GM23338 (cell line): ENCODE results near the gene RBBP7. TPM values are rescaled to one million over a fixed set of nuclear protein-coding genes. Genes with fewer than 3 reads are reported as not detected.
A peak's percentile ranks its signal among the peaks of the same experiment; 100 is the strongest.

Experiments used
- ATAC-seq: fragments of 200-7000 bp; cut with Tn5 transposase; 3 replicates; pipeline ENCODE4 v1.9.1; 2020
- DNase-seq: peaks from one replicate; pipeline ENCODE4 v3.0.0-alpha.2; 2015; ENCODE audit warnings: low spot score
- H2AFZ ChIP-seq: fragments of 200-600 bp; sonication (generic); 2 replicates; pipeline ENCODE4 v1.8.0; 2016; ENCODE audit warnings: antibody characterized with exemption, mild to moderate bottlenecking, moderate library complexity
- H3F3A ChIP-seq: fragments of 200-600 bp; sonication (generic); replicated peaks from 2 replicates; pipeline ENCODE4 v1.8.0; 2017; ENCODE audit warnings: antibody characterized with exemption, mixed run types, low read depth
- H3K27ac ChIP-seq: fragments of 200-600 bp; sonication (generic); 2 replicates; pipeline ENCODE4 v1.6.1; 2016; ENCODE audit warnings: low read depth
- H3K27me3 ChIP-seq: fragments of 200-600 bp; sonication (generic); 2 replicates; pipeline ENCODE4 v1.8.0; 2016; ENCODE audit warnings: mild to moderate bottlenecking, mixed run types, moderate library complexity; ENCODE audit not compliant: insufficient read depth
- H3K36me3 ChIP-seq: fragments of 200-600 bp; sonication (generic); 2 replicates; pipeline ENCODE4 v1.8.0; 2016; ENCODE audit warnings: mild to moderate bottlenecking; ENCODE audit not compliant: insufficient read depth
- H3K4me1 ChIP-seq: fragments of 200-600 bp; sonication (generic); 2 replicates; pipeline ENCODE4 v1.8.0; 2016; ENCODE audit warnings: mild to moderate bottlenecking, moderate library complexity; ENCODE audit not compliant: insufficient read depth
- H3K4me2 ChIP-seq: fragments of 200-600 bp; sonication (generic); 2 replicates; pipeline ENCODE4 v1.7.1; 2017; ENCODE audit warnings: mixed run types
- H3K4me3 ChIP-seq: fragments of 200-600 bp; sonication (generic); 2 replicates; pipeline ENCODE4 v1.6.1; 2016; ENCODE audit warnings: mixed run types
- H3K79me2 ChIP-seq: fragments of 200-600 bp; sonication (generic); replicated peaks from 2 replicates; pipeline ENCODE4 v1.8.0; 2017; ENCODE audit warnings: mild to moderate bottlenecking; ENCODE audit not compliant: insufficient read depth
- H3K9me2 ChIP-seq: fragments of 200-600 bp; sonication (generic); 2 replicates; pipeline ENCODE4 v1.8.0; 2017; ENCODE audit not compliant: insufficient read depth
- H4K20me1 ChIP-seq: fragments of 200-600 bp; sonication (generic); replicated peaks from 2 replicates; pipeline ENCODE4 v1.8.0; 2017; ENCODE audit warnings: mild to moderate bottlenecking; ENCODE audit not compliant: insufficient read depth
- H3K27ac Mint-ChIP-seq: 2 replicates; pipeline ENCODE4 v1.8.0; 2020; ENCODE audit warnings: inconsistent platforms, mild to moderate bottlenecking, moderate library complexity, mixed read lengths
- H3K27me3 Mint-ChIP-seq: 3 replicates; pipeline ENCODE4 v1.8.0; 2022; ENCODE audit warnings: low read depth, mild to moderate bottlenecking, moderate library complexity, mixed read lengths, inconsistent platforms; ENCODE audit not compliant: insufficient read depth, poor library complexity
- H3K36me3 Mint-ChIP-seq: 3 replicates; pipeline ENCODE4 v1.8.0; 2021; ENCODE audit warnings: low read depth, mild to moderate bottlenecking, inconsistent platforms, moderate library complexity, mixed read lengths
- H3K4me1 Mint-ChIP-seq: 3 replicates; pipeline ENCODE4 v1.8.0; 2020; ENCODE audit warnings: mild to moderate bottlenecking, inconsistent platforms, mixed read lengths
- H3K4me3 Mint-ChIP-seq: 3 replicates; pipeline ENCODE4 v1.8.0; 2021; ENCODE audit warnings: moderate library complexity, mild to moderate bottlenecking, inconsistent platforms, mixed read lengths
- H3K9me3 Mint-ChIP-seq: 3 replicates; pipeline ENCODE4 v1.8.0; 2020; ENCODE audit warnings: moderate library complexity, mild to moderate bottlenecking, inconsistent platforms, mixed read lengths
- CREB1 ChIP-seq: fragments of 250-450 bp; sonication (Bioruptor Pico); IDR thresholded peaks from 2 replicates; pipeline ENCODE4 v1.5.0; 2020; ENCODE audit warnings: low read depth, mild to moderate bottlenecking, moderate library complexity
- CTCF ChIP-seq, 2 experiments: fragments of 200-600 bp in 1 of 2; sonication (generic) in 1 of 2; conservative IDR thresholded peaks; 2 replicates each; pipeline versions ENCODE4 v1.5.1 to v1.6.1; 2016 to 2017; ENCODE audit warnings: antibody characterized with exemption in 2 of 2, low read depth in 2 of 2, mild to moderate bottlenecking in 2 of 2, moderate library complexity in 1 of 2
- ETS1 ChIP-seq: IDR thresholded peaks from 2 replicates; pipeline ENCODE4 v1.6.1; 2016; ENCODE audit warnings: antibody characterized with exemption
- JUNB ChIP-seq: IDR thresholded peaks from one replicate; pipeline ENCODE4 v1.6.1; 2016; ENCODE audit warnings: antibody characterized with exemption; ENCODE audit not compliant: unreplicated experiment
- POLR2AphosphoS5 ChIP-seq: IDR thresholded peaks from 2 replicates; pipeline ENCODE4 v1.6.1; 2016; ENCODE audit warnings: antibody characterized with exemption, low read depth
- ZNF114 ChIP-seq: fragments of 250-450 bp; sonication (Bioruptor Pico); IDR thresholded peaks from 2 replicates; pipeline ENCODE4 v1.5.0; 2020; ENCODE audit warnings: mild to moderate bottlenecking, moderate library complexity
- ZNF331 ChIP-seq: fragments of 250-450 bp; sonication (Bioruptor Pico); IDR thresholded peaks from 2 replicates; pipeline ENCODE4 v1.5.0; 2020; ENCODE audit warnings: low read depth, mild to moderate bottlenecking, moderate library complexity
- polyA plus RNA-seq: library from polyadenylated mRNA; unstranded; fragments of >200 nt; fragmentation: Nextera tagmentation; extraction: Ambion mirVana; gene quantifications from 2 replicates; pipeline ENCODE4 v1.2.1, GENCODE V29; 2016
- total RNA-seq: library from RNA; depleted of rRNA; stranded (reverse); fragments of >200 nt; shearing (Covaris generic); gene quantifications from 2 replicates; pipeline ENCODE4 v1.2.3, GENCODE V29; 2014

Gene RBBP7
- total and polyA plus RNA-seq, 2 experiments from 2014 or later = 111 to 167 TPM

- no peaks in the 10 kb centered on the region; the same call in 1 of the 2 replicates for H4K20me1 ChIP-seq
- peaks cover 86% of the 10 kb centered on the region for H3K36me3 Mint-ChIP-seq
- peaks cover 8% of the 10 kb centered on the region for H3K27me3 Mint-ChIP-seq
- ATAC-seq (peak; percentile 47), DNase-seq (no peak)
- no peak for TF ChIP-seq CTCF (conservative IDR thresholded peaks at IDR 0.05; ENCODE audit: low read depth in 2 of 2)
- no peak for TF ChIP-seq ETS1
- TF ChIP-seq CREB1 (CRISPR knock-in tag) = no peak
- TF ChIP-seq ZNF331 = no peak
- no peak for TF ChIP-seq POLR2AphosphoS5
- H3K4me1 ChIP-seq = peaks cover 26% of the 10 kb centered on the region; the same call in 1 of the 2 replicates
- no peak overlapping the region for H3K4me3 Mint-ChIP-seq
- peak overlapping the region; percentile 84 for H3K27ac Mint-ChIP-seq
- no peaks in the 10 kb centered on the region for H3K79me2 ChIP-seq
- no peaks in the 10 kb centered on the region for H3K9me3 Mint-ChIP-seq
- H3K4me2 ChIP-seq = no peak overlapping the region
- no peaks in the 10 kb centered on the region for H3K27me3 ChIP-seq
- H3K4me3 ChIP-seq = no peak overlapping the region
- no peak overlapping the region for H2AFZ ChIP-seq
- H3K27ac ChIP-seq = peak overlapping the region; percentile 76
- H3K9me2 ChIP-seq = no peaks in the 10 kb centered on the region
- H3K36me3 ChIP-seq = peaks cover 15% of the 10 kb centered on the region; the same call in 1 of the 2 replicates
- H3F3A ChIP-seq = peaks cover 4% of the 10 kb centered on the region; the same call in 1 of the 2 replicates
- peaks cover 43% of the 10 kb centered on the region for H3K4me1 Mint-ChIP-seq
These were observed 30.2 kb downstream of the RBBP7 start for GRCh38 chrX:16839852-16840460.

- H3K79me2 ChIP-seq = no peaks in the 10 kb centered on the region
- Mint-ChIP-seq H3K36me3 (peaks cover 87% of the 10 kb centered on the region), H3K9me3 (no peaks in the 10 kb centered on the region), H3K4me3 (no peak overlapping the region), H3K27me3 (peaks cover 8% of the 10 kb centered on the region), H3K27ac (peak overlapping the region; percentile 84; the same call in 1 of the 2 replicates), H3K4me1 (peaks cover 43% of the 10 kb centered on the region)
- no peaks in the 10 kb centered on the region for H3K9me2 ChIP-seq
- no peak overlapping the region for H2AFZ ChIP-seq
- no peak overlapping the region for H3K4me3 ChIP-seq
- DNase-seq = no peak
- H3K27ac ChIP-seq = peak overlapping the region; percentile 76; the same call in 1 of the 2 replicates
- H3K4me1 ChIP-seq = peaks cover 26% of the 10 kb centered on the region; the same call in 1 of the 2 replicates
- peaks cover 18% of the 10 kb centered on the region for H3K36me3 ChIP-seq
- no peak overlapping the region for H3K4me2 ChIP-seq
- no peaks in the 10 kb centered on the region for H3K27me3 ChIP-seq
- no peaks in the 10 kb centered on the region; the same call in 1 of the 2 replicates for H4K20me1 ChIP-seq
- H3F3A ChIP-seq = peaks cover 4% of the 10 kb centered on the region; the same call in 1 of the 2 replicates
- no peak for TF ChIP-seq ZNF114
- no peak for TF ChIP-seq JUNB
- no peak for ATAC-seq
These were observed 30.8 kb downstream of the RBBP7 start for GRCh38 chrX:16839219-16839851.
